ENCODE measurements around the gene CAPN15. TPM values are rescaled to one million over a fixed set of nuclear protein-coding genes. Genes with fewer than 3 reads are reported as not detected.
A peak's percentile ranks its signal among the peaks of the same experiment; 100 is the strongest.

CAPN15 gene
- total RNA-seq, 6 experiments from 2014 or later: 35.3 to 41.4 (median 40.2) TPM

GRCh38 chr16:535446-536405 lies 8.2 kb downstream of the CAPN15 start:
- Mint-ChIP-seq H3K9me3 (no peaks in the 10 kb centered on the region), H3K36me3 (ENCODE audit: low read depth) (no peaks in the 10 kb centered on the region), H3K27me3 (ENCODE audit: insufficient read depth) (no peaks in the 10 kb centered on the region), H3K27ac (peak overlapping the region; percentile 72; the same call in 1 of the 2 replicates), H3K4me3 (no peak overlapping the region), H3K4me1 (ENCODE audit: low read depth) (peaks cover 14% of the 10 kb centered on the region)
- peak; percentile 57 for DNase-seq
- no peak for TF ChIP-seq CTCF (IDR thresholded peaks at IDR 0.05)

- Mint-ChIP-seq H3K9me3 (no peaks in the 10 kb centered on the region), H3K36me3 (ENCODE audit: low read depth) (no peaks in the 10 kb centered on the region), H3K4me3 (no peak overlapping the region), H3K27me3 (ENCODE audit: insufficient read depth) (no peaks in the 10 kb centered on the region), H3K27ac (no peak overlapping the region), H3K4me1 (ENCODE audit: low read depth) (peaks cover 14% of the 10 kb centered on the region)
- no peak for TF ChIP-seq CTCF (IDR thresholded peaks at IDR 0.05)
- DNase-seq: no peak
These were observed 9.2 kb downstream of the CAPN15 start for GRCh38 chr16:536746-537145.

- Mint-ChIP-seq H3K27ac (no peak overlapping the region), H3K36me3 (ENCODE audit: low read depth) (peaks cover 5% of the 10 kb centered on the region; the same call in 1 of the 2 replicates), H3K27me3 (ENCODE audit: insufficient read depth) (no peaks in the 10 kb centered on the region), H3K4me3 (no peak overlapping the region), H3K9me3 (no peaks in the 10 kb centered on the region), H3K4me1 (ENCODE audit: low read depth) (peaks cover 14% of the 10 kb centered on the region)
- peak; percentile 31; the same call in 1 of the 2 replicates for TF ChIP-seq CTCF (IDR thresholded peaks at IDR 0.05)
- DNase-seq: no peak
These were observed 10.2 kb downstream of the CAPN15 start for GRCh38 chr16:537415-538335.

GRCh38 chr16:539901-540530 lies 12.5 kb downstream of the CAPN15 start:
- Mint-ChIP-seq H3K9me3 (no peaks in the 10 kb centered on the region), H3K4me1 (ENCODE audit: low read depth) (peaks cover 13% of the 10 kb centered on the region), H3K27me3 (ENCODE audit: insufficient read depth) (no peaks in the 10 kb centered on the region; the same call in none of the 2 replicates), H3K27ac (peak overlapping the region; percentile 62; the same call in 1 of the 2 replicates), H3K4me3 (no peak overlapping the region), H3K36me3 (ENCODE audit: low read depth) (peaks cover 5% of the 10 kb centered on the region; the same call in 1 of the 2 replicates)
- no peak for TF ChIP-seq CTCF (IDR thresholded peaks at IDR 0.05)
- peak; percentile 25 for DNase-seq
